Dedifferentiated amniotic fluid mesenchymal stem cell (primary cell): ENCODE results near the gene BSG.

Experiments
- DNase-seq: peaks from one replicate; pipeline ENCODE4 v3.0.0-alpha.2; 2016; ENCODE audit errors: extremely low spot score

The BSG gene

DNA sequence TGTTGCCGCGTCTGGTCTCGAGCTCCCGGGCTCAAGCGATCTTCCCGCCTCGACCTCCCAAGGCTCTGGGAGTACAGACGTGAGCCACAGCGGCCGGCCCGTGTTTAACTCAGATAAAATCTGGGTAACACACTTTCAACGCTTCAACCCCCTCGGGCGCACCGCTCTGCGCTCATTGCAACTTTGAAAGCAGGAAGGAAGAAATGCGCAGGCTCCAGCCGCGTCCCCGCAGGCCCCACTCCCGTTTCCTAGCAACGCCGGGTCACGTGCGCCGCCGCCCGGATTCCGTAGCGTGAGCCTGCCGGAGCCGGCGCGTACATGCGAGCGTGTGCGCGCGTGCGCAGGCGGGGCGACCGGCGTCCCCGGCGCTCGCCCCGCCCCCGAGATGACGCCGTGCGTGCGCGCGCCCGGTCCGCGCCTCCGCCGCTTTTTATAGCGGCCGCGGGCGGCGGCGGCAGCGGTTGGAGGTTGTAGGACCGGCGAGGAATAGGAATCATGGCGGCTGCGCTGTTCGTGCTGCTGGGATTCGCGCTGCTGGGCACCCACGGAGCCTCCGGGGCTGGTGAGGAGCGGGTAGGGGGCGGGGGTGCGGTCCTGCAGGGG is at the start of gene BSG:
Gene BSG (plus strand): TSS at position 457 of the 603 bp plus-strand sequence. CDS start 39 bp downstream, at position 496.
- peak; percentile 95 for DNase-seq

DNA sequence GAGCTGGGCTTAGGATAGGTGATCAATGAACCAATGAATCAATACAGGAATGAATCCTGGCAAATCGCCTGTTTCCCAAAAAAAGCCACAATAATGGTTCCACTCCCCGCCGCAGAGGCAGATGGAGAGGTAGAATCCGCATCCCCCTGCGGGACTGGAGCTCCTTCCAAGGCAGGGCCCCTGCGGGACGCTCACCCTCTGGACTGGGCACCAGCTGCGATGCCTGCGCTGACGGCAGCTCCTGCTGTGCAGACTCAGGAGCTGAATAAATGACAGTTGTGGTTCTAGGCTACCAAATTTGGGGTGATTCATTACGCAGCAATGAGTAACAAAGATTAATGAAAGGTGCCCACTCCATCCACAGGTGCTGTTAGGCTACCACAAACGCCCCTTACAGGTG is 49.7 kb upstream of the BSG start:
- no peak for DNase-seq

DNA sequence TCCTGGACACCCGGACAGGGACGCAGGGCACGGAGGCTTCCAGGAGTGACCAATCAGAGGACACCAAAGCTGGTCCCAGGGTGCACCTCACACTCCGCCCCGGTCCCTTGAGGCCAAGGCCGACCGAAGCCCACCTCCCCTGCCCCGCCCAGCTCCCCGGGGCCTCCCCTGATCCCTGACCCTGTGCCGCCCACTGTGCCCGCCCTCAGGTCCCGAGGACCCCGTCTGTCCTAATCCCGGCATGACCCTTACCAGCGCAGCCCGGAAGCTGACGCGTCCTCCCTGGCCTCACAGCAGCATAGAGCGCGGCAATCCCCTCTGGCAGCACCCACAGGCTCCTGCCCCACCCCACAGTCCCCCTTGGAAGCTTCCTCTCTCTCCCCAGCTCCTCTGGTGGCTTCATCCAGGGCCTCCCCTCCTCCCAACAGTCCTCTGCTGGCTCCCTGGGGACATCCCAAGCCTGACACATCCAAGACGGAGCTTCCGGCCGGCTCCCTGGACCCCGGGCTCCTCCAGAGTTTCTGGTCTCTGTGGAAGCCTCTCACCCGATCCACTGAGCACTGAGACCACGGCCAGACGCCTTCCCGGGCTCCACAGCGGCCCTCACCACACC is 48.2 kb upstream of the BSG start:
- DNase-seq: no peak

GRCh38 chr19:525029-525428 is 47.4 kb upstream of the BSG start:
- DNase-seq: no peak

DNA sequence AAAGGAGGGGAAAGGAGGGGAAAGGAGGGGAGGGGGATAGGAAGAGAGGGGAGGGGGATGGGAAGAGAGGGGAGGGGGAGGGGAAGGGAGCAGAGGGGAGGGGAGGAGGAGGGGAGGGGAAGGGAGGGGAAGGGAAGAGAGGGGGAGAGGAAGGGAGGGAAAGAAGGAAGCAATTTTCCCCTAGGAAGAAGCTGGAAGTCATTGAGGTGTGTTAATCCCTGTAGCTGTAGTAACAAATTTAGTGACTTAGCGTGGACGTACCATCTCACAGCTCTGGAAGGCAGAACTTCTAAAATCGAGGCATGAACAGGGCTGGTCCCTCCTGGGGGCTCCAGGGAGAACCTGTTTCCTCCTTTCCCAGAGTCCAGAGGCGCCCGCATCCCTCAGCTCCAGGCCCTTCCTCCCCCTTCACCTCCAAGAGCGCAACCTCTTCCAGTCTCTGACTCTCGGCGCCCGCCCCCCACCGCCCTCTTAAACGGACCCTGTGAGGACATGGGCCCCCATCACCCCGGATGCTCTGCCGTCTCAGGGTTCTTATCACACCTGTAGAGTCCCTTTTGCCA is 46.5 kb upstream of the BSG start:
- DNase-seq: no peak

DNA sequence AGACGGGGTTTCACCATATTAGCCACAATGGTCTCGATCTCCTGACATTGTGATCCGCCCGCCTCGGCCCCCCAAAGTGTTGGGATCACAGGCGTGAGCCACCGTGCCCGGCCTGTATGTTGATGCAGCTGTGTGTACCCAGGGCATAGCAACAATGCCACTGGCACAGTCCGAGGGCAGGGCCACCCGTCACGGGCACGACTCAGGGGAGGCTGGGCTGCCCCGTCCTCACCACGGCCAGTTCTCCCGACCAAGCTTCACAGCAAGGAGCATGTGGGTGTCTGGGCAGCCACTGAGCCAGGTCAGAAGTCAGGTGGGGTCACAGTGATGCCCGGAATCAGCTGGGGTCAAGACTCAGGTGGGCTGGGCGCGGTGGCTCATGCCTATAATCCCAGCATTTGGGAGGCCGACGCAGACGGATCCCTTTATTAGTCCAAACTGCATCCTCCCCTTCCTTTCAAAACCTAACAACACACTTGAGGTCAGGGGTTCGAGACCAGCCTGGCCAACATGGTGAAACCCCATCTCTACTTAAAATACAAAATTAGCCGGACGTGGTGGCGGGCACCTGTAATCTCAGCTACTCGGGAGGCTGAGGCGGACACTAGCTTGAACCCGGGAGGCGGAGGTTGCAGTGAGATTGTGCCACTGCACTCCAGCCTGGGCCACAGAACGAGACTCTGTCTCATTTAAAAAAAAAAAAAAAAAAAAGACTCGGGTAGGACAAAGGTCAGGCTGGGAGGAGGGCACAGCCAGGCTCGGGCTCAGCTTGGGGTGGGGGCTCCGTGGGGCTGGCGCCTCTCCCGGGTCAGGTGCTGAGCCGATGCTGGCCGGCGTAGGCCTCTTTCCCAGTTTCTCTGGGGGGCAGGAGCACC is 42.0 kb upstream of the BSG start:
- no peak for DNase-seq

DNA sequence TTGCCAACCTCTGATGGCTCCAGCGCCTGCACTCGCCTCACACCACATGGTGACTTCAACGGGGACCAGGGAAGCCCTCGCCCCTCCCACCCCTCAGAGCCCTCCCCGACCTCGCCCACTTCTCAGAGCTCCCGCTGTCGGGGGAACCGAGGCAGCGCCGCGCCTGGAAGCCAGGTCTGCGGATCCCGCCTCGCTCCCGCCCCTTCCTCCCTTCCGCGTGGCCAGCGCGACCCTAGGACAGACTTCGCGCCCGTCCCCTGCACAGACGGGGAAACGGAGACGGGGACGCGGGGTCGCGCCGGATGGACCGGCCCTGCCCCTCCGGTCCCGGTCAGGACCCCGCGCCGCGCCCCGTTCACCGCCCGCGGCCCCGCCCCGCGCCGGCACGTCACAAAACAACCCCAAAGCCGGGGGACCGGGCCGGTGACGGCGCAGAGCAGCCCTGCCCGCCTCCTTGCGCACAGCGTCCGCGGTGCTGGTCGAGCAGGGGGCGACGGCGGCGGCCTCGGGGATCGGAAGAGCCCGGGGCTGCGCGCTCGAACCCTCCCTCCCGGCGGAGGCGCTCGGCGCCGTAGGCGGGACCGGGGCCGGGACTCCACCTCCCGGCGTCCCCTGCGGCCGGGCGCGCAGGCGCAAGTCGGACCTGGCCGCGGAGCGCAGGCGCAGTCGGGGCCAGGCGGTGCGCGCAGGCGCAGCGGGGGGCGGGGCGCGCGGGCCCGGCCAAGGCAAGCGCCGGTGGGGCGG is 41.2 kb upstream of the BSG start:
- peak; percentile 66 for DNase-seq

GRCh38 chr19:531753-532560 is 40.4 kb upstream of the BSG start, which contains the start of gene CDC34:
TSS of gene CDC34 (plus strand) at chr19:531760. CDS start at chr19:531932, 172 bp downstream.
- no peak for DNase-seq

GRCh38 chr19:532561-533363 is 39.6 kb upstream of the BSG start:
- DNase-seq: peak; percentile 61

GRCh38 chr19:533364-534058 is 38.9 kb upstream of the BSG start:
- DNase-seq: no peak

- no peak for DNase-seq
Observed at GRCh38 chr19:534088-534487, 38.3 kb upstream of the BSG start.

GRCh38 chr19:535017-535835 is 37.2 kb upstream of the BSG start:
- DNase-seq: no peak

DNA sequence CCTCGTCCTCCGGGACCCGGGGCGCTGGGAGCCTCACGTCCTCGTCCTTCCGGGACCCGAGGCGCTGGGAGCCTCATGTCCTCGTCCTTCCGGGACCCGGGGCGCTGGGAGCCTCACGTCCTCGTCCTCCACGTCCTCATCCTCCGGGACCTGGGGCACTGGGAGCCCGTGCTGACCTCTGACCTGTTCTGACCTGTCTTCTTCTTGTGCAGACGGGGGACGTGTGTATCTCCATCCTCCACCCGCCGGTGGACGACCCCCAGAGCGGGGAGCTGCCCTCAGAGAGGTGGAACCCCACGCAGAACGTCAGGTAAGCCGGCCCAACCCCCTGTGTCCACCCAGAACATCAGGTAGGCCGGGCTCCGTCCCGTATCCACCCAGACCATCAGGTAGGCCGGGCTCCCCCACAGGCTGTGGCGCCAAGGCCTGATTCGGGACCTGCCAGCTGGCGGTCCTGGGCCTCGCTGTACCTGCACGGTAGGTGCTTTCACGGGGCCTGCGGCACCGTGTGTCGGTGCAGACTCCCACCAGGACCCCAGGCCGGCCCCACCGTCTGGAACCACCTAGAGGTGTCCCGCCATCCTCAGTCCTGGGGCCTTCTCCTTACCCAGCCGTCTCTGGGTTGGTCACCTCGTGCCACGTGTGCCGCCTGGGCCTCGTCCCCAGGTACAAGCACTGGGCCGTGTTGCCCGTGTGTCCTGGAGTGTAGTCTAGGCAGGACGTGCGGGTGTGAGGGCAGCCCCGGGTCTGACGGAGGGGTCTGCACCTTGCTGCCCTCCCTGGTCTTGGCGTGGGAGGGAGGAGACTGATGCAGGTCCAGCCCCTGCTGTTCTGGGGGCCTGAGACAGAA is 36.1 kb upstream of the BSG start:
- no peak for DNase-seq

DNA sequence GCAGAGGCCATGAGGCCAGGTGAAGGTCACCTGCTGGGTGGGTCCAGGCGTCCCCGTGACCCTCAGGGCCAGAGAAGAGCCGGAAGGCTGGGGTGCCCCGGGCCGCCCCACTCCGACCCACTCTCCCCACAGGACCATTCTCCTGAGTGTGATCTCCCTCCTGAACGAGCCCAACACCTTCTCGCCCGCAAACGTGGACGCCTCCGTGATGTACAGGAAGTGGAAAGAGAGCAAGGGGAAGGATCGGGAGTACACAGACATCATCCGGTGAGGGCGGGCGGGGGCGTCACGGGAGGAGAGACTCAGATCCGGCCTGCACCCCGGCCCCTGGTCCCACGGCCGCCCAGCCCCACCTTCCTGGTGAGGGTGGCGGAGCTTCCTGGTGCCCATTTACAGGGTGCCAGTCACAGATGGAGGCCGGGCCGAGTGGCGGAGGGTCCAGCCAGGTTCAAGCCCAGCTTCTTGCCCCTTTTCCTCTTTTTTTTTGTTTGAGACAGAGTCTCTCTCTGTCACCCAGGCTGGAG is 35.5 kb upstream of the BSG start:
- no peak for DNase-seq

- DNase-seq: no peak
Observed at GRCh38 chr19:538641-539428, 33.6 kb upstream of the BSG start.

GRCh38 chr19:539429-540030 is 32.9 kb upstream of the BSG start:
- no peak for DNase-seq
